Hepatocyte (in vitro differentiated cells): ENCODE data around the gene ACTR3. TPM values are rescaled to one million over a fixed set of nuclear protein-coding genes. Genes with fewer than 3 reads are reported as not detected.

Source experiments
- DNase-seq: peaks from one replicate; pipeline ENCODE4 v3.0.0-alpha.2; 2016; ENCODE audit warnings: low spot score
- H2AFZ ChIP-seq: fragments of 200-600 bp; sonication (generic); 2 replicates; pipeline ENCODE4 v1.6.0; 2016; ENCODE audit warnings: antibody characterized with exemption, mild to moderate bottlenecking
- H3K27ac ChIP-seq: fragments of 200-600 bp; sonication (generic); 2 replicates; pipeline ENCODE4 v1.5.1; 2016; ENCODE audit warnings: mild to moderate bottlenecking
- H3K27me3 ChIP-seq: fragments of 200-600 bp; sonication (generic); 2 replicates; pipeline ENCODE4 v1.6.1; 2016
- H3K36me3 ChIP-seq: fragments of 200-600 bp; sonication (generic); replicated peaks from 2 replicates; pipeline ENCODE4 v1.5.1; 2016; ENCODE audit warnings: low read depth; ENCODE audit not compliant: insufficient read depth
- H3K4me1 ChIP-seq: fragments of 200-600 bp; sonication (generic); 2 replicates; pipeline ENCODE4 v1.5.1; 2016; ENCODE audit warnings: mild to moderate bottlenecking, moderate library complexity; ENCODE audit not compliant: insufficient read depth
- H3K4me2 ChIP-seq: fragments of 200-600 bp; sonication (generic); 2 replicates; pipeline ENCODE4 v1.6.0; 2016
- H3K4me3 ChIP-seq: fragments of 200-600 bp; sonication (generic); 2 replicates; pipeline ENCODE4 v1.5.1; 2016; ENCODE audit warnings: mild to moderate bottlenecking
- H3K79me2 ChIP-seq: fragments of 200-600 bp; sonication (generic); 2 replicates; pipeline ENCODE4 v1.6.0; 2017; ENCODE audit warnings: mild to moderate bottlenecking
- H3K9me2 ChIP-seq: fragments of 200-600 bp; sonication (generic); replicated peaks from 2 replicates; pipeline ENCODE4 v1.6.0; 2017; ENCODE audit warnings: mild to moderate bottlenecking; ENCODE audit not compliant: insufficient read depth
- H3K9me3 ChIP-seq: fragments of 200-600 bp; sonication (generic); 2 replicates; pipeline ENCODE4 v1.5.1; 2016; ENCODE audit warnings: low read depth, mild to moderate bottlenecking
- H4K20me1 ChIP-seq: fragments of 200-600 bp; sonication (generic); 2 replicates; pipeline ENCODE4 v1.6.0; 2016; ENCODE audit warnings: mild to moderate bottlenecking; ENCODE audit not compliant: insufficient read depth, poor library complexity, severe bottlenecking
- EZH2 ChIP-seq: fragments of 200-600 bp; sonication (generic); IDR thresholded peaks from 2 replicates; pipeline ENCODE4 v1.6.1; 2016; ENCODE audit warnings: antibody characterized with exemption, mild to moderate bottlenecking, borderline replicate concordance
- EZH2phosphoT487 ChIP-seq: fragments of 200-600 bp; sonication (generic); IDR thresholded peaks from one replicate; pipeline ENCODE4 v1.6.1; 2018; ENCODE audit warnings: antibody characterized with exemption, mild to moderate bottlenecking, low read depth, moderate library complexity; ENCODE audit not compliant: unreplicated experiment, severe bottlenecking
- WGBS: methylation state at CpG from one replicate; pipeline ENCODE4 v1.1.6; 2016; ENCODE audit warnings: low lambda C conversion rate; ENCODE audit errors: missing lambda C conversion rate; 5-methylcytosine and 5-hydroxymethylcytosine counted together
- polyA plus RNA-seq: library from polyadenylated mRNA; unstranded; fragments of >200 nt; fragmentation: Nextera tagmentation; extraction: Ambion mirVana; gene quantifications from 2 replicates; pipeline ENCODE4 v1.2.1, GENCODE V29; 2016
- total RNA-seq: library from RNA; depleted of rRNA; stranded (reverse); fragments of >200 nt; gene quantifications from 2 replicates; pipeline ENCODE4 v1.2.3, GENCODE V29; 2014
- TF ChIP-seq, protein P1 (sequence below): fragments of 200-600 bp; sonication (generic); IDR thresholded peaks from 2 replicates; pipeline ENCODE4 v1.5.1; 2016; ENCODE audit warnings: antibody characterized with exemption, mild to moderate bottlenecking; ENCODE audit not compliant: poor library complexity

The ACTR3 gene
- total and polyA plus RNA-seq, 2 experiments from 2014 or later: 140 to 194 TPM

DNA sequence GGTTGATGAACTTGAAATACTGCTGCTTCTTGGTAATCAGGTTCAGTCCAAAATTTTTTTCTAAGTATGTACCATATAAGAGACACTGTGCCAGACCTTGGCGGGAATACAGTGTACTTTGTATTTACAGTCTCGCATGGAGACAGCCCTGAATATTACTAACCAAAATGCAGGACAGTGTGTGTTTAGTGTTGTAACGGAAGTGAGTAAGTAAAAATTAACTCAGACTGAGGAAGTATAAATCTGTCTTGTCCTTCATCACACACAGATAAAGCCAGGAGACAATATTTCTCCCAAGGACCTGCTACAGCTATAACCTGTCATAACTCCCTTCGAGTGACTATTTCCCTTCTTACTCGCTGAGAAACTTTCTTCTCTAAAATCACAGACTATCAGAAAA is 76.9 kb downstream of the ACTR3 start:
- H3K9me2 ChIP-seq: no peaks in the 10 kb centered on the region
- H2AFZ ChIP-seq: no peak overlapping the region
- no peaks in the 10 kb centered on the region for H3K27me3 ChIP-seq
- H4K20me1 ChIP-seq: no peaks in the 10 kb centered on the region
- no peak overlapping the region for H3K4me2 ChIP-seq
- H3K79me2 ChIP-seq: no peaks in the 10 kb centered on the region
- no peak overlapping the region for H3K4me3 ChIP-seq
- H3K4me1 ChIP-seq: peaks cover 8% of the 10 kb centered on the region
- TF ChIP-seq EZH2 (no peak), EZH2phosphoT487 (no peak)
- TF ChIP-seq, protein P1, sequence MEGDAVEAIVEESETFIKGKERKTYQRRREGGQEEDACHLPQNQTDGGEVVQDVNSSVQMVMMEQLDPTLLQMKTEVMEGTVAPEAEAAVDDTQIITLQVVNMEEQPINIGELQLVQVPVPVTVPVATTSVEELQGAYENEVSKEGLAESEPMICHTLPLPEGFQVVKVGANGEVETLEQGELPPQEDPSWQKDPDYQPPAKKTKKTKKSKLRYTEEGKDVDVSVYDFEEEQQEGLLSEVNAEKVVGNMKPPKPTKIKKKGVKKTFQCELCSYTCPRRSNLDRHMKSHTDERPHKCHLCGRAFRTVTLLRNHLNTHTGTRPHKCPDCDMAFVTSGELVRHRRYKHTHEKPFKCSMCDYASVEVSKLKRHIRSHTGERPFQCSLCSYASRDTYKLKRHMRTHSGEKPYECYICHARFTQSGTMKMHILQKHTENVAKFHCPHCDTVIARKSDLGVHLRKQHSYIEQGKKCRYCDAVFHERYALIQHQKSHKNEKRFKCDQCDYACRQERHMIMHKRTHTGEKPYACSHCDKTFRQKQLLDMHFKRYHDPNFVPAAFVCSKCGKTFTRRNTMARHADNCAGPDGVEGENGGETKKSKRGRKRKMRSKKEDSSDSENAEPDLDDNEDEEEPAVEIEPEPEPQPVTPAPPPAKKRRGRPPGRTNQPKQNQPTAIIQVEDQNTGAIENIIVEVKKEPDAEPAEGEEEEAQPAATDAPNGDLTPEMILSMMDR: no peak
- H3K9me3 ChIP-seq: no peaks in the 10 kb centered on the region
- H3K36me3 ChIP-seq: no peaks in the 10 kb centered on the region
- H3K27ac ChIP-seq: peak overlapping the region; percentile 35
- 68% methylated on average over 5 of the region's 5 CpGs for WGBS
- no peak for DNase-seq

DNA sequence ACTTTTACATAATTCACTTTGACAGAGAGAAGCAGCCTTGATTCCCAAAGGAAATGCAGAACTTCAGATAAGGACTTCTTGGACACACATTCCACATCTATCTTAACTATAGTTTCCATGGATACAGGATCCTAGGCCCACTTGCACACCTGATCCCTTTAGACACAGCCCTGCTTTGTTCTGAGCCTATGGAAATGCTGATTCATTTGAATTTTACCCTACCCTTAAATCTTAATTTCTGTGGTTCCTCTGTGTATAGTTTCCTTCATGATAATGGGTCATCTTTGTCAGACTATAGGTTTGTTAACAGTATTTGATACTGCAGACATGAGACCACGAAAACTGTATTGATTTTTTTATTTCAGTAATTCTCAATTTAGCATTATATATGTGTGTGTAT is 77.4 kb downstream of the ACTR3 start:
- TF ChIP-seq, protein P1: no peak
- TF ChIP-seq EZH2 (no peak), EZH2phosphoT487 (no peak)
- H3K4me2 ChIP-seq: no peak overlapping the region
- no peak overlapping the region for H3K4me3 ChIP-seq
- H3K27me3 ChIP-seq: no peaks in the 10 kb centered on the region
- H3K4me1 ChIP-seq: peaks cover 8% of the 10 kb centered on the region
- H2AFZ ChIP-seq: no peak overlapping the region
- H3K79me2 ChIP-seq: no peaks in the 10 kb centered on the region
- H3K27ac ChIP-seq: peak overlapping the region; percentile 35
- WGBS: 94% methylated on average over 1 of the region's 1 CpG
- DNase-seq: no peak
- H4K20me1 ChIP-seq: no peaks in the 10 kb centered on the region
- no peaks in the 10 kb centered on the region for H3K36me3 ChIP-seq
- H3K9me3 ChIP-seq: no peaks in the 10 kb centered on the region
- H3K9me2 ChIP-seq: no peaks in the 10 kb centered on the region

DNA sequence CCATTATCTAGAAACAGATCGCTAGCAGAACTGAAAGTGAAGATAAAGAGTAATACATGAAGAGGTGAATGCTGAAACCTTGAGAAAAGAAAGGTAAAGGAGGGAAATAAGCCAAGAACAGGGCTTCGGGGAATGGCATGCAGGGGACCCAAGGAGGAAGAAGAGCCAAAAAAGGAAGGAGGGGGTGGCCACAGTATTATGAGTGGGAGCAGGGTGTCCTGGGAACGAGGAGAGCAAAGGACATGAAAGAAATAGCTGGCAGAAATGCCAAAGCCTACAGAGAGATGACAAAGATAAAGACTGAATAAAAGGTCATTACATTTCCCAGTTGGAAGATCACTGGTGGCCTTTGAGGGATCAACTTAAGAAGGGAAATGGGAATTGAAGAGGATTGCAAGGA is 82.9 kb downstream of the ACTR3 start:
- Histone ChIP-seq H3K79me2 (no peaks in the 10 kb centered on the region), H3K4me1 (no peaks in the 10 kb centered on the region), H4K20me1 (no peaks in the 10 kb centered on the region), H3K27me3 (no peaks in the 10 kb centered on the region), H3K9me3 (no peaks in the 10 kb centered on the region), H3K36me3 (no peaks in the 10 kb centered on the region), H3K27ac (no peak overlapping the region), H3K4me2 (no peak overlapping the region), H2AFZ (no peak overlapping the region), H3K9me2 (no peaks in the 10 kb centered on the region), H3K4me3 (no peak overlapping the region)
- TF ChIP-seq, protein P1: no peak
- TF ChIP-seq EZH2 (no peak), EZH2phosphoT487 (no peak)
- DNase-seq: no peak
- WGBS: 88% methylated on average over 3 of the region's 3 CpGs

DNA sequence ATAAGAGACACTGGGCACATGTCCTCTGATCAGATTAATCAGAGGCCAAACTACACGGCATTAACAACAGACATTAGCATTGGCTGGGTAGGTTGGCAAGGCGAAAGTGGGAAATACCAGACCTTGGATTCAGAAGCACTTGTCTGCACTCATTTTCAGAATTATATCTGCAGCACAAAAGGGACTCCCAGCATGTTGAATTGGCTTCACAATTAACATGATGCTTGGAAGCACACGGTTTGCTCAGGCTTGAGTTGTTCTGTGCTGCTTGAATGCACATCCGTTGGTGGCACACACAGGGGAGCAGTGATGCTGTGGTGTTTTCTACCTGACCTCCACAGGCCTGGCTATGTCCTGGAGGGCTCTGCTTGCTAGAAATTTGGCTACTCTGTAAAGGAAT is 83.9 kb downstream of the ACTR3 start:
- WGBS: 86% methylated on average over 4 of the region's 4 CpGs
- H3K4me2 ChIP-seq: no peak overlapping the region
- H3K27me3 ChIP-seq: no peaks in the 10 kb centered on the region
- peaks cover 6% of the 10 kb centered on the region for H3K4me1 ChIP-seq
- no peaks in the 10 kb centered on the region for H4K20me1 ChIP-seq
- no peak overlapping the region for H3K4me3 ChIP-seq
- DNase-seq: no peak
- H3K9me3 ChIP-seq: no peaks in the 10 kb centered on the region
- TF ChIP-seq EZH2phosphoT487: no peak
- no peak for TF ChIP-seq EZH2
- TF ChIP-seq, protein P1: no peak
- no peaks in the 10 kb centered on the region for H3K9me2 ChIP-seq
- no peak overlapping the region for H2AFZ ChIP-seq
- H3K27ac ChIP-seq: no peak overlapping the region
- H3K79me2 ChIP-seq: no peaks in the 10 kb centered on the region
- H3K36me3 ChIP-seq: no peaks in the 10 kb centered on the region
